Gastrocnemius medialis (tissue), 4 donors: ENCODE measurements around the gene ADAMTSL3. TPM values are rescaled to one million over a fixed set of nuclear protein-coding genes. Genes with fewer than 3 reads are reported as not detected.

Source experiments
- ATAC-seq, 2 donors: fragments of 150-250 bp; one replicate each; pipeline ENCODE4 v1.9.1; 2016
- DNase-seq, 2 donors: peaks; one replicate each; pipeline ENCODE4 v3.0.0-alpha.2; 2019
- H3K27ac ChIP-seq, 4 donors: fragments of 200-600 bp; sonication (generic); 1 replicate in 1 of 4; 2 replicates in 3 of 4; pipeline ENCODE4 v1.5.1; 2016 to 2018; ENCODE audit warnings: mild to moderate bottlenecking in 2 of 4, moderate library complexity in 1 of 4
- H3K27me3 ChIP-seq, 3 donors: fragments of 200-600 bp; sonication (generic) in 2 of 3; 1 replicate in 1 of 3; 2 replicates in 2 of 3; pipeline versions ENCODE4 v1.5.1 to v1.6.0; 2016 to 2019; ENCODE audit warnings: mild to moderate bottlenecking in 1 of 3, moderate library complexity in 1 of 3
- H3K36me3 ChIP-seq, 2 donors: fragments of 200-600 bp; sonication (generic) in 1 of 2; one replicate each; pipeline ENCODE4 v1.5.1; 2017 to 2018
- H3K4me1 ChIP-seq, 2 donors: fragments of 200-600 bp; sonication (generic) in 1 of 2; one replicate each; pipeline ENCODE4 v1.5.1; 2016 to 2017; ENCODE audit warnings: mild to moderate bottlenecking in 2 of 2
- H3K4me3 ChIP-seq, 4 donors: fragments of 200-600 bp; sonication (generic) in 3 of 4; 1 replicate in 1 of 4; 2 replicates in 3 of 4; pipeline ENCODE4 v1.5.1; 2016 to 2019; ENCODE audit warnings: mild to moderate bottlenecking in 2 of 4
- H3K9me3 ChIP-seq, 3 donors: fragments of 200-600 bp; sonication (generic) in 2 of 3; 1 replicate in 1 of 3; 2 replicates in 2 of 3; pipeline ENCODE4 v1.5.1; 2016 to 2019
- POLR2A ChIP-seq, 2 donors: fragments of 450-650 bp; IDR thresholded peaks; one replicate each; pipeline ENCODE4 v1.6.1; 2017; ENCODE audit warnings: antibody characterized with exemption in 2 of 2, mild to moderate bottlenecking in 2 of 2, moderate library complexity in 2 of 2
- in situ Hi-C, 4 donors: fragments of 200-750 bp; cut with MboI; loops; one replicate each; pipeline versions ENCODE4 v1.15.0 to v1.8.0; 2017; ENCODE audit warnings: low sequenced_read_pairs in 4 of 4
- intact Hi-C: fragments of 100-400 bp; cut with DNase I; formaldehyde crosslinking; loops from one replicate; pipeline ENCODE4 v1.15.1; 2023; ENCODE audit warnings: low total_unique reads
- total RNA-seq, 4 donors: library from RNA; depleted of rRNA; stranded (reverse); fragments of >200 nt; gene quantifications; one replicate each; pipeline versions ENCODE4 v1.1.0 to v1.2.3, GENCODE V29; 2016
- TF ChIP-seq, protein P1 (sequence below), 5 experiments: fragments of 450-650 bp in 3 of 5; fragments of 200-600 bp in 2 of 5; sonication (generic) in 2 of 5; IDR thresholded peaks in 4 of 5; conservative IDR thresholded peaks in 1 of 5; 1 replicate in 4 of 5; 2 replicates in 1 of 5; pipeline ENCODE4 v1.5.1; 2016 to 2019; ENCODE audit warnings: antibody characterized with exemption in 5 of 5, mild to moderate bottlenecking in 3 of 5, moderate library complexity in 3 of 5

ADAMTSL3 gene
- total RNA-seq, 4 donors from 2014 or later: 0.66 to 2.9 (median 0.76) TPM

GRCh38 chr15:83709241-83709640, 55.3 kb downstream of the ADAMTSL3 start:
- H3K4me3 ChIP-seq: no peak overlapping the region
- no peak overlapping the region for H3K27ac ChIP-seq
- TF ChIP-seq, protein P1, sequence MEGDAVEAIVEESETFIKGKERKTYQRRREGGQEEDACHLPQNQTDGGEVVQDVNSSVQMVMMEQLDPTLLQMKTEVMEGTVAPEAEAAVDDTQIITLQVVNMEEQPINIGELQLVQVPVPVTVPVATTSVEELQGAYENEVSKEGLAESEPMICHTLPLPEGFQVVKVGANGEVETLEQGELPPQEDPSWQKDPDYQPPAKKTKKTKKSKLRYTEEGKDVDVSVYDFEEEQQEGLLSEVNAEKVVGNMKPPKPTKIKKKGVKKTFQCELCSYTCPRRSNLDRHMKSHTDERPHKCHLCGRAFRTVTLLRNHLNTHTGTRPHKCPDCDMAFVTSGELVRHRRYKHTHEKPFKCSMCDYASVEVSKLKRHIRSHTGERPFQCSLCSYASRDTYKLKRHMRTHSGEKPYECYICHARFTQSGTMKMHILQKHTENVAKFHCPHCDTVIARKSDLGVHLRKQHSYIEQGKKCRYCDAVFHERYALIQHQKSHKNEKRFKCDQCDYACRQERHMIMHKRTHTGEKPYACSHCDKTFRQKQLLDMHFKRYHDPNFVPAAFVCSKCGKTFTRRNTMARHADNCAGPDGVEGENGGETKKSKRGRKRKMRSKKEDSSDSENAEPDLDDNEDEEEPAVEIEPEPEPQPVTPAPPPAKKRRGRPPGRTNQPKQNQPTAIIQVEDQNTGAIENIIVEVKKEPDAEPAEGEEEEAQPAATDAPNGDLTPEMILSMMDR (IDR thresholded peaks at IDR 0.05 in 4 of 5, conservative IDR thresholded peaks at IDR 0.05 in 1 of 5): no peak
- TF ChIP-seq POLR2A (IDR thresholded peaks at IDR 0.05): no peak
- H3K36me3 ChIP-seq: no peaks in the 10 kb centered on the region
- ATAC-seq (no peak), DNase-seq (no peak)
- in situ Hi-C loops: no loop called here
- no peaks in the 10 kb centered on the region for H3K4me1 ChIP-seq
- intact Hi-C loops: no loop called here
- H3K27me3 ChIP-seq: no peaks in the 10 kb centered on the region
- H3K9me3 ChIP-seq: no peaks in the 10 kb centered on the region

GRCh38 chr15:83709811-83710210, 55.9 kb downstream of the ADAMTSL3 start:
- Histone ChIP-seq H3K27ac (no peak overlapping the region), H3K27me3 (no peaks in the 10 kb centered on the region), H3K9me3 (no peaks in the 10 kb centered on the region), H3K4me1 (peaks cover 0 to under 1% of the 10 kb centered on the region in 2 donors), H3K4me3 (no peak overlapping the region), H3K36me3 (no peaks in the 10 kb centered on the region)
- in situ Hi-C loops (no loop called here), intact Hi-C loops (no loop called here)
- TF ChIP-seq, protein P1 (IDR thresholded peaks at IDR 0.05 in 4 of 5, conservative IDR thresholded peaks at IDR 0.05 in 1 of 5): no peak
- no peak for TF ChIP-seq POLR2A (IDR thresholded peaks at IDR 0.05)
- no peak for DNase-seq
- no peak for ATAC-seq

GRCh38 chr15:83710452-83710851, 56.5 kb downstream of the ADAMTSL3 start:
- H3K27me3 ChIP-seq: no peaks in the 10 kb centered on the region
- no peak for DNase-seq
- TF ChIP-seq, protein P1 (IDR thresholded peaks at IDR 0.05 in 4 of 5, conservative IDR thresholded peaks at IDR 0.05 in 1 of 5): no peak
- TF ChIP-seq POLR2A (IDR thresholded peaks at IDR 0.05): no peak
- in situ Hi-C loops: no loop called here
- H3K4me3 ChIP-seq: no peak overlapping the region
- no peak for ATAC-seq
- peaks cover 0 to 6% of the 10 kb centered on the region in 2 donors for H3K4me1 ChIP-seq
- no peaks in the 10 kb centered on the region for H3K36me3 ChIP-seq
- no peaks in the 10 kb centered on the region for H3K9me3 ChIP-seq
- no peak overlapping the region for H3K27ac ChIP-seq
- intact Hi-C loops: no loop called here

- ATAC-seq (no peak), DNase-seq (no peak)
Observed at GRCh38 chr15:83711236-83711635, 57.3 kb downstream of the ADAMTSL3 start.

More at GRCh38 chr15:83711236-83711635, 57.3 kb downstream of the ADAMTSL3 start:
- Histone ChIP-seq H3K9me3 (no peaks in the 10 kb centered on the region), H3K27ac (no peak overlapping the region), H3K36me3 (no peaks in the 10 kb centered on the region), H3K4me1 (peaks cover 0 to 6% of the 10 kb centered on the region in 2 donors), H3K27me3 (no peaks in the 10 kb centered on the region), H3K4me3 (no peak overlapping the region)
- intact Hi-C loops: no loop called here
- TF ChIP-seq, protein P1 (IDR thresholded peaks at IDR 0.05 in 4 of 5, conservative IDR thresholded peaks at IDR 0.05 in 1 of 5): no peak
- TF ChIP-seq POLR2A (IDR thresholded peaks at IDR 0.05): no peak
- in situ Hi-C loops: no loop called here
